Frontal cortex (tissue), 4 donors: ENCODE measurements around the gene WDR46. TPM values are rescaled to one million over a fixed set of nuclear protein-coding genes. Genes with fewer than 3 reads are reported as not detected.

Experiments used
- DNase-seq, 2 donors: peaks; one replicate each; pipeline ENCODE4 v3.0.0; 2012; ENCODE audit warnings: low spot score in 2 of 2
- FAIRE-seq: peaks from 2 replicates; lab custom pipeline; 2012; peaks lifted over from hg19 to GRCh38; lab: Jason Lieb, UNC
- total RNA-seq: library from RNA; depleted of rRNA; stranded (reverse); fragments of >200 nt; gene quantifications from one replicate; pipeline ENCODE4 v1.2.3, GENCODE V29; 2014
- donor health status: control.
- donor health status: control.
- donor health status: control.

WDR46 gene
- total RNA-seq, 1 donor from 2014 or later: 42.4 TPM

DNA sequence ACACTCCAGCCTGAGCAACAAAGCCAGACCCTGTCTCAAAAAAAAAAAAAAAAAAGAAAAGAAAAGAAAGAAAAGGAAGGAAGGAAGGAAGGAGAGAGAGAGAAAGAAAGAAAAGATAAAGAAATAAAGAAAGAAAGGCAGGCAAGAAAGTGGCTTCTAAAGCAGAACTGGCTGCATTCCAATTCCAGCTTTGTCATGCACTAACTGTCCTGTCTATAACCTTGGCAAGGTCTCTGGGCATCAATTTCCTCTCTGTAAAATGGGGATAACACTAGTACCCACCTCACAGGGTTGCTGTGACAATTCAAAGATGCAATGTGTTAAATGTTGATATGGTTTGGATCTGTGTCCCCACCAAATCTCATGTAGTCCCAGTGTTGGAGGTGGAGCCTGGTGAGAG, 52.7 kb downstream of the WDR46 start:
- no peak for DNase-seq
- FAIRE-seq: no peak

DNA sequence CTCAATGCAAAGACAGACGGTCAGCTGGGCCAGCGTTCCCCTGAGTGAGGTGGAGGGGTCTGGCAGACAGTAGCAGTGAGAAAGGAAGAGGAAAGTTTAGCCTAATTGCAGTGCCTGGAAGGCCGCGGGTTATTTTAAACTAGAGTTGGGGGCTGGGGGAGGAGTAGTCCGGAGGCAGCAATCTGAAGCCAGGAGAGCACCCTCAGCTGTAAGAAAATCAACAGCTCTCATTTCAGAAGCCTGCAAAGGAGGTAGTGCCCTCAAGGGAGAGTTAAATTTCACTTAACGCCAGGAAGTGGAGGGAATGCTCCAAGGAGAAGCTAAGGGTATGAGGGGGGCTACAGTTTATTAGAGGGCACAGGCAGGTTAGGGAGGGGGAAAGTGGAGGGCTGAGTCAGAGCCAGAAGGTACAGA, 53.8 kb downstream of the WDR46 start:
- FAIRE-seq (no peak), DNase-seq (no peak)

Other genes starting within 250 kb of the WDR46 start
- 1.6 TPM for gene HLA-DPA1, start 215.6 kb downstream of the WDR46 start, total RNA-seq
- gene HLA-DPB1, start 213.2 kb downstream of the WDR46 start, total RNA-seq: 2.4 TPM
- 1.2 TPM for gene COL11A2, start 96.8 kb downstream of the WDR46 start, total RNA-seq
- 23.2 TPM for gene RXRB, start 88.6 kb downstream of the WDR46 start, total RNA-seq
- gene SLC39A7, start 88.4 kb downstream of the WDR46 start, total RNA-seq: 36.3 TPM
- gene HSD17B8, start 84.6 kb downstream of the WDR46 start, total RNA-seq: 3.3 TPM
- 24.5 TPM for gene RING1, start 80.7 kb downstream of the WDR46 start, total RNA-seq
- 24.9 TPM for gene VPS52, start 17.4 kb downstream of the WDR46 start, total RNA-seq
- 4,003 TPM for gene RPS18, start 17.2 kb downstream of the WDR46 start, total RNA-seq
- gene B3GALT4, start 12.1 kb downstream of the WDR46 start, total RNA-seq: 9.0 TPM
- gene PFDN6, start 362 bp upstream of the WDR46 start, total RNA-seq: 31.0 TPM
- gene RGL2, start 9.7 kb upstream of the WDR46 start, total RNA-seq: 16.3 TPM
- 10.2 TPM for gene TAPBP, start 24.8 kb upstream of the WDR46 start, total RNA-seq
- gene ZBTB22, start 28.5 kb upstream of the WDR46 start, total RNA-seq: 27.3 TPM
- 22.8 TPM for gene DAXX, start 33.7 kb upstream of the WDR46 start, total RNA-seq
- 4.1 TPM for gene KIFC1, start 102.6 kb upstream of the WDR46 start, total RNA-seq
- 16.3 TPM for gene PHF1, start 121.8 kb upstream of the WDR46 start, total RNA-seq
- 84.8 TPM for gene CUTA, start 128.9 kb upstream of the WDR46 start, total RNA-seq
- 35.1 TPM for gene SYNGAP1, start 130.8 kb upstream of the WDR46 start, total RNA-seq
- 9.0 TPM for gene ZBTB9, start 165.3 kb upstream of the WDR46 start, total RNA-seq